GM18505 (cell line): ENCODE results near the gene PTPRR.
"Not testable (repeated sequence)": the region's sequence is repeated elsewhere in the genome, so short reads cannot be mapped to it uniquely, and the experiment has no call there.

Experiments
- ATAC-seq: cut with Tn5 transposase; IDR thresholded peaks from one replicate; pipeline ENCODE4 v1.9.1; 2021; ENCODE audit not compliant: unreplicated experiment
- POLR2A ChIP-seq: IDR thresholded peaks from 4 replicates; pipeline ENCODE4 v1.6.1; 2011; ENCODE audit warnings: borderline replicate concordance; ENCODE audit not compliant: insufficient read depth, insufficient read length; ENCODE audit errors: extremely low read depth

Gene PTPRR

GRCh38 chr12:70752327-70752726 lies 168.2 kb downstream of the PTPRR start:
- no peak for TF ChIP-seq POLR2A
- no peak for ATAC-seq

DNA sequence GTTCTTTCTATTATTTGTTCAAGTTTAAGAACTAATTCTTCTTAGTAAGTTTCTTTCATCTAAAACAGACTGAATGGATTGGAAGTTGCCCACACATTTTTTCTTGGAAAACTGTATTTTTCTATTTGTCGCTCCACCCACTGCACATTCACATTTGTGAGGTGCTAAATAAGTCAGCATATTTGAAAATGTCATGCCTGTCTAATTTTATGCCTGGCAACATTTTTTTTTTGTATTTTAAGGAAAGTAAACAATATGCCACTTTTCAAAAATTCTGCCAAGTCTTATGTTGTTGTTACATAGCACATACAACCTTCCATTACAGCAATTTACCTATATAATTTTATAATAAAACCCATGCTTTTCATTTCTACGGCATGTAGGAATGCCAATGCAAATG lies 170.6 kb downstream of the PTPRR start:
- TF ChIP-seq POLR2A: no peak
- ATAC-seq: no peak

GRCh38 chr12:70748809-70749208 lies 171.7 kb downstream of the PTPRR start:
- TF ChIP-seq POLR2A: no peak
- no peak for ATAC-seq

DNA sequence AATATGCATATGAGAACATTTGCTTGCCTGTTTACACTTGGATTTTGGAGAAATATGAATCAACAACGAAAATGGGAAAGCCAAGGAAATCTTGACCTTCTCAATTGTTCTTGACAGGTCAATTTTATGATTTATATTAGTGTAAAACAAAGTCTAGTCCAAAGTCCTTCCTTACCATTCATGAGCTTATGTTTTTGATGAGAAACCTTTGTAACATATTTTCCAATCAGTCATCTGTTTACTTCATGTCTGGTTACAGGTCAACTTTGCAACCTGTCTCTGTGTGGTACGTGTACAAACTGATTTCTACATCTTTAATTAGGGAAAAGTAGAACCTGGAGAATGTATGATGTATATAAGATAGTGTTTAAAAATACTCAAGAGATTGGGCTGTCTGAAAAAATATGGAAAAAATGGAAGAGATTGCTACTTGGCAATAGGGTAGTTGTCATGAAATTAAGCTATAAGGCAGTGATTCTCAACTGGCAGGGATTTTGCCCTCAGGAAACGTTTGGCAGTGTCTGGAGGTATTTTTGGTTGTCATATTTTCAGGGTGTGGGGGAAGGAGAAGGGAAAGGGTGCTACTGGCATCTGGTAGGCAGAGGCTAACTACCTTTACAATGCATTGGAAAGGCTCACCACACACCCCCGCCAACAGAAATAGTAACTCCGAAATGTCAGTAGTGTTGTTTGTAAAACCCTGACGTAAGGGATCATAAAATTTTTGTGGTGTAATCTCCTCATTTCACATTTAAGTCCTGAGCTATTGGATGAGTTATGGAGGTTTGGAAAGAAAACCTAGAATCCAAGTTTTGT lies 172.9 kb downstream of the PTPRR start:
- no peak for ATAC-seq
- no peak for TF ChIP-seq POLR2A

DNA sequence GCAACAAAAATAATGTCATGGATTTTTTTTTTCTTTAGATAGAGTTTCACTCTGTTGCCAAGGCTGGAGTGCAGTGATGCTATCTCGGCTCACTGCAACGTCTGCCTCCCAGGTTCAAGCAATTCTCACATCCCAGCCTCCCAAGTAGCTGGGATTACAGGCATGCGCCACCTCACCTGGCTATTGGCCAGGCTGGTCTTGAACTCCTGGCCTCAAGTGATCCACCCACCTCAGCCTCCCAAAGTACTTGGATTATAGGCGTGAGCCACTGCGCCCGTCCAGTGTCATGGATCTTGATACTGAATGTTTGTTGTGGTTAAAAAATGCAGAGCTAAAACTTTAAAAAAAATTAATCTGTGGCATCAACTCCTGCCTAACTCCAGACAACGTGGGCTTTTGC lies 175.5 kb downstream of the PTPRR start:
- no peak for ATAC-seq
- TF ChIP-seq POLR2A: no peak

- no peak for TF ChIP-seq POLR2A
- no peak for ATAC-seq
Observed at GRCh38 chr12:70744178-70744577, 176.4 kb downstream of the PTPRR start.

DNA sequence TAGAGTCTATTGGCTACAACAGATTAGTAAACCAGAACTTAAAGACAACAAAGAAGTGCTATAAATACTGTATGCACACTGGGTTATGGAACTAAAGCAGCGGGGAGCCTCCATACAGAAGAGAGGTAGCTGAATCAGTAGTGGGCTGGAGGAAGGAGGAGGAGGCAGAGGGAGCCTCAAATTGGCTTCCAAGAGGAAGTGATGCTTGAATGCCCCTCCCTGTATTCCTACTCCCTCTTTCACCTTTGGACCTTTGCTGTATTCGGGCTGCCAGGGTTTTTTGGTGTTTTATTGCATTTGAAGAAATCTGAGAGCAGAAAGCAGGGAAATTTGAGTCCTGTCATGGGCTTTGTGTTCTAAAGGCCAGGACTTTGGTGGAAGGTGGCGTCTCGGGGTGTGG lies 179.3 kb downstream of the PTPRR start:
- no peak for ATAC-seq
- TF ChIP-seq POLR2A: no peak

DNA sequence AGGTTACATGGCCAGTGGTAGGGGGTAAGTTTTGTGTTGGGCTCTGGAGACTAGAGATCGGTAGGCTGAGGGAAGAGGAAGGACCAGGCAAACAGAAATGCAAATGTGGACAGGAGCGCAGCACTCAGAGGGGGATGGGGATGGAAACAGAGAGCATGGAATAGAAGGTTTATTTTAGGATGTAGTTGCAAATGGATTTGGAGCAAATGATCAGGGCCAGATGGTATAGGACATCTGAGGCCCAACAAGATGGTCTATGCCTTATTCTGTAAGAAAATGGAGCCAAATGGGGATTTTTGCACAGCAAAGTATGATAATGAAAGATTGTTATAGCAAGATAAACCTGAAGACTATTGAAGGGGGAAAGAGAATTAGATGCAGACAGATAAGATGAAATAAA lies 180.8 kb downstream of the PTPRR start:
- no peak for ATAC-seq
- TF ChIP-seq POLR2A: no peak

DNA sequence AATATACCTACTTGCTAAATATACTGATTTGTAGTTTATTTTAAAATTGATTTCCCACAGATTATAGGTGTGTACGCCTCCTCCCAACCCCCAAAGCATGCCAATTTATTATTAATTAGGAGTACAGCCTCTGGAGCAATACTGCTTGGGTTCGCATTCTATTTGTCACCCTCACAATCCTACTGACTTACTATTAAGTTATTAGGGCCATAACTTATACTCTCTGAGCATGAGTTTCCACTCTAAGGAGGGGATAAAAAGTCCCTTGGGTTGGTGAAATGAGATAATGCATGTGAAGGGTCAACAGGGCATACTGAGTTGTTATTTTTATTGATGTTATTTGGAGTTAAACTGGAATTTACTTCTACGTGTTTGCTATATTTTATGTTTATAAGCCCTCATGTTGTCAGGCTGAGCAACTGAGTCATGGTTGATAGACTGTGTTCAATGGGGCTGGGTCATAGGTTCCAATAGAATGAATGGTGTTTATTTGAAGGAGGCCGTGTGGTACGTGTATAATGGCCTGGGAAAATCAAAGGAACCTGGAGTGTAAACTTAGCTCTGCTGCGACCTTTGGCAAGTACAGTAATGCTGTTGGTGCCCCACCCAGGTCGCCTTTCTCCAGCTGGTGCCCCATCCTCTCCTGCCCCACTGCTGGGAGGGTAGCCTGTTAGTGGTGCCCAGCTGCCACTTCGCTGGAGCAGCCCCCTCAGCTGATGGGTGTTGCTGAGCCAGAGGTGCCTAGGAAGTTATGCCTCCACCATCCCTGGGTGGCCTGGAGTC lies 184.0 kb downstream of the PTPRR start:
- TF ChIP-seq POLR2A: no peak
- no peak for ATAC-seq

- ATAC-seq: not testable (repeated sequence)
Observed at GRCh38 chr12:70735197-70735596, 185.3 kb downstream of the PTPRR start.

- ATAC-seq: peak; percentile 83
- TF ChIP-seq POLR2A: no peak
Observed at GRCh38 chr12:70733385-70733784, 187.2 kb downstream of the PTPRR start.

DNA sequence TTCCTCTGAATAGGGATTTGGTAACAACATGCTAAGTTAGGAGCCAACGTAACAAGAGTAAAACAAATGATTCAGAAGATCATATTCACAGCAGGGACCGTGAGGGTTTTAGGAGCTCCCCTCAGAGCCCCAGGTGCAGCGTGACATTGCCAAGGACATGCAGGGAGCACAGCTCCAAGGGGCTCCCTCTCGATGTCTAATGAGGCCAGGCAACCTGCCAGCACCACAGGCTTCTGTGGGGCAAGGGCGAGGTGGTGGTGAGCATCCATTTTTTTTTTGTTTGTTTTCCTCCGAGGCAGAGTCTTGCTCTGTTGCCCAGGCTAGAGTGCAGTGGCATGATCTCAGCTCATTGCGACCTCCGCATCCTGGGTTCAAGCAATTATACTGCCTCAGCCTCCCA lies 188.3 kb downstream of the PTPRR start:
- TF ChIP-seq POLR2A: no peak
- no peak for ATAC-seq

DNA sequence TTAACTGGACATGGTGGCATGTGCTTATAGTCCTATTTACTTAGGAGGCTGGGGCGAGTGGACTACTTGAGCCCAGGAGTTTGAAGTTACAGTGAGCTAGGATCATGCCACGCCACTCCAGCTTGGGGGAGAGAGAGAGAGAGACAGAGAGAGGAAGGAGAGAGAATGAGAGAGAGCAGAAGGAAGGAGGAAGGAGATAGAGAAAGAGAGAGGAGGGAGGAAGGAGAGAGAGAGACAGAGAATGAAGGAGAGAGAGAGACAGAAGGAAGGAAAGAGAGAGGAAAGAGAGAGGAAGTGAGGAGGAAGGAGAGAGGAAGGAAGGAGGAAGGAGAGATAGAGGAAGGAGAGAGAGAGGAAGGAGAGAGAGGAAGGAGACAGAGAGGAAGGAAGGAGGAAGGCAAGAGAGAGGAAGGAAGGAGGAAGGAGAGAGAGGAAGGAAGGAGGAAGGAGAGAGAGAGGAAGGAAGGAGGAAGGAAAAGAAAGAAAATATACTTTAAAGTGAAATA lies 189.8 kb downstream of the PTPRR start:
- ATAC-seq: no peak

GRCh38 chr12:70724444-70724843 lies 196.1 kb downstream of the PTPRR start:
- TF ChIP-seq POLR2A: no peak
- no peak for ATAC-seq

More for the DNA sequence above, 189.8 kb downstream of the PTPRR start:
- no peak for TF ChIP-seq POLR2A
